HG02588 (cell line): ENCODE results near the gene TGM4.
"Not testable (repeated sequence)": the region's sequence is repeated elsewhere in the genome, so short reads cannot be mapped to it uniquely, and the experiment has no call there.

Experiments used
- ATAC-seq: cut with Tn5 transposase; IDR thresholded peaks from one replicate; pipeline ENCODE4 v1.9.1; 2021; ENCODE audit warnings: mild to moderate bottlenecking, moderate library complexity; ENCODE audit not compliant: unreplicated experiment

Gene TGM4

DNA sequence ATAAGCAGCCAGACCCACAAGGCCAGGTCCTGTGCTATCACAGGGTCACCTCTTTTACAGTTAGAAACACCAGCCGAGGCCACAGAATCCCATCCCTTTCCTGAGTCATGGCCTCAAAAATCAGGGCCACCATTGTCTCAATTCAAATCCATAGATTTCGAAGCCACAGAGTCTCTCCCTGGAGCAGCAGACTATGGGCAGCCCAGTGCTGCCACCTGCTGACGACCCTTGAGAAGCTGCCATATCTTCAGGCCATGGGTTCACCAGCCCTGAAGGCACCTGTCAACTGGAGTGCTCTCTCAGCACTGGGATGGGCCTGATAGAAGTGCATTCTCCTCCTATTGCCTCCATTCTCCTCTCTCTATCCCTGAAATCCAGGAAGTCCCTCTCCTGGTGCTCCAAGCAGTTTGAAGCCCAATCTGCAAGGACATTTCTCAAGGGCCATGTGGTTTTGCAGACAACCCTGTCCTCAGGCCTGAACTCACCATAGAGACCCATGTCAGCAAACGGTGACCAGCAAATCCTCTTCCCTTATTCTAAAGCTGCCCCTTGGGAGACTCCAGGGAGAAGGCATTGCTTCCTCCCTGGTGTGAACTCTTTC, 39.6 kb downstream of the TGM4 start:
- no peak for ATAC-seq

DNA sequence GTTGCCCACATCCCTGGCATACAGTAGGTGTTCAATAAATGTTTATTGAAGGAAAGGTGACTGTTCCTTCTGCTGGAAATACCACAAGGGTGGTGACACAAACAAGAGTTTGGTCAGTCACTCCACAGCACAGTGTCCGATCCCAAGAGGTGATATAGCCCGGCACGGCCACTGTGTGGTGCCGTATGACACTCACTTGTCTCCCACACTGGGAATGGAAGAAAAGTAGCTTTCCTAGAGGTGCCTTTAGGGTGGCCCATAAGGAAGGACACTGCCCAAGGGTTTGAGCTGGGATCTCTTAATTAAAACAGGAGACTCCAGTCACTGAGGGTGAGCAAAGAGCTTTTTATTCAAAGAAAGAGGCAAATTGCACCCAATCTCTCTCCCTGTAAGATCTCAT, 40.5 kb downstream of the TGM4 start:
- ATAC-seq = no peak

GRCh38 chr3:44915702-44916438, 41.5 kb downstream of the TGM4 start:
- ATAC-seq = no peak

- no peak for ATAC-seq
Observed at GRCh38 chr3:44918087-44918486, 43.7 kb downstream of the TGM4 start.

GRCh38 chr3:44918581-44918980, 44.2 kb downstream of the TGM4 start:
- no peak for ATAC-seq

- ATAC-seq = no peak
Observed at GRCh38 chr3:44920081-44920480, 45.7 kb downstream of the TGM4 start.

DNA sequence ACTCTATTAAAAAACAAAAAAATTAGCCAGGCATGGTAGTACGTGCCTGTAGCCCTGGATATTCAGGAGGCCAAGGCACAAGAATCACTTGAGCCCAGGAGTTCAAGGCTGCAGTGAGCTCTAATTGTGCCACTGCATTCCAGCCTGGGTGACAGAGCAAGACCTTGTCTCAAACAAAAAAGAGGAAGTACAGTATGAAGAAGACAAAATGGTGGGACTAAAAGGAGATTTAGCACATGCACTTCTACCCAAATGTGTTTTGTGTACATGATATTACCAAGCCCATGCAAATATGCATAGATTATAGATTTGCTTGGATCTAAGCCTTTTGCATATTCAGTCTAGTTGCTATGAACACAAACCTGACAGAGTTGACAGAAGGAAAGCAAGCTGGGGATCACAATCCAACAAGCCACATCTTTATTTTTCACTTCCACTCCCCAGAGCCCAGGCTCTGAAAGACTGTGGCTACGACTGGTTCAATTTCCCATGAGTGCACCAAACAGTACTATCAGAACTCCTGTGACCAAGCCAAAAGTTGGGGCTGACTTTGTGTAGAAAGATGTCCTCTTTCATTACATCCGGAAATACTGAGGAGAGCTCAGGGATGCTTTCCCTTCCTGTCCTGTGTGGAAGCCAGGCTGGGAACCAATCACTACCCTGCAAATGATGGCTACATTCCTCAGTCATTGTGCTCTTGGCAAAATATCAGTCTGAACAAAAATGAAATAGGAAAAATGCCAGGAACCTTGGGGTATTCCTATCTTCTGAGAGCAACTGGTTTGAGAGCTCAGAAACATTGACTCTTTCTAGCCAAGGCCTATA, 49.4 kb downstream of the TGM4 start:
- no peak for ATAC-seq

DNA sequence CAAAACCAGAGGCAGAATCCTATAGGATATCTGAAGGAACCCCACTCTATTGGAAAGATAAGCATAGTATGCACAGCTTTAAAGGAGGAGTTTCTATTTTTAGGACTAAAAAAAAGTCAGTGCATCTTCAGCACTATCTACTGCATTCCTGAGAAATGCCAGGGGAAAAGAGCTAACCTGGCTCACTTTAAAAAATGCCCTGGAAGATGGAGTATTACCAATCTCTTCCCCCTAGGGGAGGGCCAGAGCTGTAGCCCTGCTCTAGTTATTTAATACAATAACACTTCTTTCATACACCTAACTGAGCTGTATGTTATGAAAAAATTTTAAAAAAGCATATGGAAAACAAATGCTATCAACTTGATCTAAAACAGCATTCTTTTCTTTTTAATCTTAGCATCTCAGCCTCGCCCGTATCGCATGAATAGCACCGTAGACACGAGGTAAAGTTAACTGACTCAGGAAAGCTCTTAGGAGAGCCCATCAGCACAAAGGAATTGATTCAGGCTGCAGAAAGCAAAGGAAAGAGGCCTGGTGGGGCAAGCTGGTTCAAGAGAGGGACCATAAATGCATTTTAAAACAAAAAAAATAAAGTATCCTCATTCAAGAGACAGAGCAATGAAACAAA, 50.2 kb downstream of the TGM4 start:
- no peak for ATAC-seq

DNA sequence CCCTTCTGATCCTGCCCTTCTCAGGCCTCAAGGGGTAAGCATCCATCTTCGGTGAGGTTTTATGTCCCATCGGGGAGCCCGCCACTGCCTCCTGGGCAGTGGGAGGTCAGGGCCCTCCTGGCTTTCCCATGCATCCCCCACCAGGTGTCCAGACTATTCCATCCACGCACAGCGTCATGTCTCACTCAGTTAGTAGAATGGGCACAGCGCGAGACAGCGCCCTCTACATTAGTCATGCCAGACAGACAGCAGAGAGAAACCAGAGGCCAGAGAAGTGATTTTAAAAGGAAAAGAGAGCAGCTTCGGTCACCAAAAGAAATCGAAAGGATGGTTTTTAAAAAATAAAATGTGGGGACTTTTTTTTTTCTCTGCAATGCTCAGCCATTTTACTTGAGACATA, 51.8 kb downstream of the TGM4 start:
- no peak for ATAC-seq

- no peak for ATAC-seq
Observed at GRCh38 chr3:44926921-44927320, 52.5 kb downstream of the TGM4 start.

GRCh38 chr3:44927371-44927770, 53.0 kb downstream of the TGM4 start:
- no peak for ATAC-seq

- ATAC-seq = no peak
Observed at GRCh38 chr3:44929782-44930181, 55.4 kb downstream of the TGM4 start.

- ATAC-seq = no peak
Observed at GRCh38 chr3:44930911-44931310, 56.5 kb downstream of the TGM4 start.

DNA sequence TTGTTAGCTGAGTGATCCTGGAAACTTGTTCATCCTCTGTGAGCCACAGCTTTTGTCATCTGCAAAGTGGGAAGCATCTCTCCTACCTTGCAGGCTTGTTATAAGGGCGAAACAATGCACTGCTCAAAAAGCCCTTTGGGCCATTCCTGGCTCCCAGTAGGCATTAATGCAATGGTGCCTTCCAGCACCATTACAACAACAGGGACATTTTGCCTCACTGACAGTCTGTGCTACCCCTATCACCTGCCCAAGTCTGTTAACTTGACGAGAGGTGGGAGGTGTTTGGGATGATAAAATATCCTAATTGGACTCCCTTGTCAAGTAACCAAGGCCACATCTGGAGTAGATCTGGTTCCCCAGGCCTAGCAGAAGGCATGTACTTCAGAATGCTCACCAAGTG, 57.4 kb downstream of the TGM4 start:
- no peak for ATAC-seq

DNA sequence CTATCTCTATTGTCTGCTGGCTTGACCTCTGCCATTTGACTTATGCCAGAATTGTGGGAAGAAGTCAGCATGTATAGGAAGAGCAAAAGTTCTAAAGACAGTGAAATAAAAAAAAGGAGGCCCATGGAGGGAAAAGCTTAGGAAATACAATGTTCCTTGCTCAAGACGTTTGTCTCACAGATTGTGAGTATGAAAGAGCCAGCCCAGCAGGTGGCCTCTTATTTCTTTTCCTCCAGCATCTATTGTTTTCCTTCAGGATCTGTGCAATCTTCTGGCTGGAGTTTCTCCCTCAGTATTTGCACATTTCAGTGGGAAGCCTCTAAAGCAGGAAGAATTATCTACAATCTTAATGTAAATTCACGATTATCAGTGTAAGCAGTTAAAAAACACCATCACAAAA, 57.9 kb downstream of the TGM4 start:
- no peak for ATAC-seq

DNA sequence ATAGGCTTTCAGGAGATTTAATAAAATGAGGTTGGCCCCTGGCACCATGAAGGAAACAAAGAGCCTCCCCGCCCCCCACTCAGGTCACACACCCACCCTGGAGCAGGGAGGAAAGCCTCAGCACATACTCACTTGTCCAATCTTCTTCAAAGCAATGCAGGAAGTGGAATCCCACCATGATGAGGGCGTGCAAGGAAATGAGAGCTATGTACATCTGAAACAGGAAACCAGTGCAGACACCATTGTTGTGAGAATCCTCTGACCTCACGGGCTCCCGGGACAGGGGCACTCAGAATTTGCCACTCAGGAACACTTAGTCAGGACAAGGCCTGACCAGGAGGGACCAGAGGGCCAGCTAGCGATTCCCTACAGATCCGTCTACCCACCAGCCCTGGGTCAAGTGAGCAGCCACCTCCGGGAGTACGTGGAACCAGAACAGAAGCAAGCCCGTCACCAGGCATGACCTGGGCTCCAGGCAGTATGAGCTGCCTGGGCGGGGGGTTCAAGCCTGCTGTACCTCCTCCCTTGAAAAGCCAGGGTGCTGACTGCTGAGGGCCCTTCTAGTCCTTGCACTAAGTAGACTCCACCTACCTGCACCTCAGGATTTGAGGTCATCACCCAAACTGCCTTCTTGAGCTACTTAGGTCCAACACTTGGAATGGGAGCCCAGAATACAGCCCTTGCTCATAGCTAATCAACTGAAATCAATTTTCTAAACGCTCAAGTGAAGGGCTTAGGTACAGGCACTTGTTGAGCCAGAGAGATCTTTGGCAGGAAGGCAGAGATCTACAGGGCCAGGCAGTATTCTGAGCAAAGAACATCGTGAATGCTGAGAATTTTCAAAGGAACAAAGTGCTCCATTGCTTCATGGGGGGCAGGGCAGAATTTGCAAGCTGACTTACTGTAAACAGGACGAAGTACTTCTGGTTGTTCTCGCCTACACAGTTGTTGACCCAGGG, 58.9 kb downstream of the TGM4 start:
- no peak for ATAC-seq

GRCh38 chr3:44939581-44940036, 65.2 kb downstream of the TGM4 start:
- no peak for ATAC-seq

DNA sequence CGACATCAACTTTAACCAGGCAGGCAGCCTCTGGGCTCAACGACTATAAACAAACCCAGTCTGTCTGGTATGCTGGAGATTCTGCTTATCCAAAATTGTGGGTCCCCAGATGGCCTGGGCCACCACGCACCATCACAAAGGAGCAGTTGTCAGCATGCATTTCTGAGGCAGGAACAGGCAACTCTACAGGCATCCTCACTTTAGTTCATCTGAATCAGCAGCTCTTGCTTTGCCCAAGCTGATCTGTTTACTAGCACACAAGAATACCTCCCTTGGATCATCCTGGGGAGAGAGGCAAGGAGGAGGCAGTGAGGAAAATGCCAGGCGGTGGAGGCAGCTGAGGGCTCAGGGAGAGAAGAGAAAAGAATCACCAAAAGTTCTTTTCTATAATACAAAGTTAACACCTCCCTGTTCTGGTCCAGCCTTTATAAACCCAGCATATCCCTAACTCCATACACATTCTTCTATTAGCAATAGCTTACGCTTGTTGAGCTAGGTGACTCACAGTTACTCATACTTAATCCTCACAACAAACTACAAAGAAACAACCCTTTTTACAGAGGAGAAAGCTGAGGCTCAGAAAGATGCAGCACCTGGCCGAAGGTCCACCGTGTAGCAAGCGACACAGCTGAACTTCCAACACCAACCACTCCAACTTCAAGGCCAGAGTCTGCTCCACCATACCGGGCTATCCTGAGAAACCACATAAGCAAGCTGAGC, 68.0 kb downstream of the TGM4 start:
- ATAC-seq = no peak

- ATAC-seq = no peak
Observed at GRCh38 chr3:44948239-44948638, 73.8 kb downstream of the TGM4 start.

- ATAC-seq = not testable (repeated sequence)
Observed at GRCh38 chr3:44949770-44950169, 75.4 kb downstream of the TGM4 start.
